GM12878 (cell line): ENCODE data around the gene CTNNA2.

Source experiments
- CBFB ChIP-seq: IDR thresholded peaks from 2 replicates; pipeline ENCODE4 v1.6.1; 2016; ENCODE audit warnings: antibody characterized with exemption, low read depth
- CTCF ChIP-seq, 3 experiments: IDR thresholded peaks in 2 of 3; conservative IDR thresholded peaks in 1 of 3; 2 replicates each; pipeline ENCODE4 v1.5.1; 2011; ENCODE audit warnings: low read depth in 3 of 3, low read length in 3 of 3, mild to moderate bottlenecking in 3 of 3, control low read depth in 2 of 3, moderate library complexity in 2 of 3, inconsistent platforms in 1 of 3, mixed read lengths in 1 of 3; ENCODE audit not compliant: control insufficient read depth in 2 of 3, insufficient read depth in 1 of 3; ENCODE audit errors: extremely low read depth in 1 of 3
- NRF1 ChIP-seq: conservative IDR thresholded peaks from 2 replicates; pipeline ENCODE4 v1.6.1; 2011; ENCODE audit warnings: mild to moderate bottlenecking, low read depth, low read length, improper control_type of control experiment
- SUZ12 ChIP-seq: fragments of 200-600 bp; sonication (generic); IDR thresholded peaks from one replicate; pipeline ENCODE4 v1.6.1; 2018; ENCODE audit warnings: antibody characterized with exemption, mild to moderate bottlenecking; ENCODE audit not compliant: unreplicated experiment

- no peak for TF ChIP-seq CBFB
- TF ChIP-seq CTCF (IDR thresholded peaks at IDR 0.05 in 2 of 3, conservative IDR thresholded peaks at IDR 0.05 in 1 of 3; ENCODE audit: control insufficient read depth in 2 of 3, extremely low read depth in 1 of 3, insufficient read depth in 1 of 3, low read depth in 3 of 3, low read length in 3 of 3) = no peak
- TF ChIP-seq SUZ12 = no peak
- no peak for TF ChIP-seq NRF1
These were observed 849.1 kb downstream of the CTNNA2 start for GRCh38 chr2:80361904-80362303.
